ENCODE measurements around the gene SNX6.
"Not testable (repeated sequence)": the region's sequence is repeated elsewhere in the genome, so short reads cannot be mapped to it uniquely, and the experiment has no call there.

SNX6 gene

GRCh38 chr14:34629657-34630529 is at the start of gene SNX6:
SNX6 (minus strand) TSS chr14:34630148; CDS start chr14:34630116, 32 bp downstream.
- DNase-seq, result peak; percentile 84

- DNase-seq, result no peak
These were observed 48.8 kb upstream of the SNX6 start for GRCh38 chr14:34678735-34679134.

- DNase-seq, result no peak
These were observed 48.4 kb upstream of the SNX6 start for GRCh38 chr14:34678306-34678705.

GRCh38 chr14:34676516-34677211 is 46.7 kb upstream of the SNX6 start:
- no peak for DNase-seq

- DNase-seq, result no peak
These were observed 43.8 kb upstream of the SNX6 start for GRCh38 chr14:34673702-34674101.

GRCh38 chr14:34671716-34672115 is 41.8 kb upstream of the SNX6 start:
- DNase-seq, result no peak

- DNase-seq, result no peak
These were observed 38.2 kb upstream of the SNX6 start for GRCh38 chr14:34668111-34668510.

GRCh38 chr14:34667007-34667406 is 37.1 kb upstream of the SNX6 start:
- DNase-seq, result no peak

GRCh38 chr14:34665785-34666435 is 36.0 kb upstream of the SNX6 start:
- DNase-seq, result no peak

GRCh38 chr14:34662561-34663088 is 32.7 kb upstream of the SNX6 start:
- no peak for DNase-seq

GRCh38 chr14:34660796-34661195 is 30.8 kb upstream of the SNX6 start:
- DNase-seq, result no peak

GRCh38 chr14:34655959-34656358 is 26.0 kb upstream of the SNX6 start:
- no peak for DNase-seq

- not testable (repeated sequence) for DNase-seq
These were observed 23.1 kb upstream of the SNX6 start for GRCh38 chr14:34653073-34653472.

GRCh38 chr14:34652348-34652747 is 22.4 kb upstream of the SNX6 start:
- not testable (repeated sequence) for DNase-seq

GRCh38 chr14:34650786-34651584 is 21.0 kb upstream of the SNX6 start:
- DNase-seq, result no peak

- not testable (repeated sequence) for DNase-seq
These were observed 20.1 kb upstream of the SNX6 start for GRCh38 chr14:34650006-34650405.

- DNase-seq, result no peak
These were observed 19.4 kb upstream of the SNX6 start for GRCh38 chr14:34649344-34649743.

- no peak for DNase-seq
These were observed 16.8 kb upstream of the SNX6 start for GRCh38 chr14:34646570-34647255.

GRCh38 chr14:34643361-34643760 is 13.4 kb upstream of the SNX6 start:
- DNase-seq, result no peak

GRCh38 chr14:34642595-34642994 is 12.6 kb upstream of the SNX6 start:
- DNase-seq, result no peak

GRCh38 chr14:34640826-34641225 is 10.9 kb upstream of the SNX6 start:
- no peak for DNase-seq

GRCh38 chr14:34634360-34634771 is 4.4 kb upstream of the SNX6 start:
- DNase-seq, result not testable (repeated sequence)
